Nephron progenitor cell (in vitro differentiated cells): ENCODE results near the gene PSMD13.

ENCODE experiments used
- DNase-seq: peaks from one replicate; pipeline ENCODE4 v3.0.0; 2021
- H3K27ac Mint-ChIP-seq: 2 replicates; pipeline ENCODE4 v1.8.0; 2021; ENCODE audit warnings: mild to moderate bottlenecking, moderate library complexity, mixed read lengths
- H3K27me3 Mint-ChIP-seq: 2 replicates; pipeline ENCODE4 v1.8.0; 2021; ENCODE audit warnings: mild to moderate bottlenecking, low read depth, mixed read lengths; ENCODE audit not compliant: poor library complexity
- H3K36me3 Mint-ChIP-seq: 2 replicates; pipeline ENCODE4 v1.8.0; 2021; ENCODE audit warnings: low read depth, mixed read lengths
- H3K4me1 Mint-ChIP-seq: 2 replicates; pipeline ENCODE4 v1.8.0; 2021; ENCODE audit warnings: mixed read lengths
- H3K4me3 Mint-ChIP-seq: 2 replicates; pipeline ENCODE4 v1.8.0; 2021; ENCODE audit warnings: mild to moderate bottlenecking, moderate library complexity, mixed read lengths
- H3K9me3 Mint-ChIP-seq: 2 replicates; pipeline ENCODE4 v1.8.0; 2021; ENCODE audit warnings: mild to moderate bottlenecking, moderate library complexity, mixed read lengths
- TF ChIP-seq, protein P1 (sequence below): fragments of 200-600 bp; sonication (generic); IDR thresholded peaks from 2 replicates; pipeline ENCODE4 v1.5.0; 2021; ENCODE audit warnings: antibody characterized with exemption

PSMD13 gene

DNA sequence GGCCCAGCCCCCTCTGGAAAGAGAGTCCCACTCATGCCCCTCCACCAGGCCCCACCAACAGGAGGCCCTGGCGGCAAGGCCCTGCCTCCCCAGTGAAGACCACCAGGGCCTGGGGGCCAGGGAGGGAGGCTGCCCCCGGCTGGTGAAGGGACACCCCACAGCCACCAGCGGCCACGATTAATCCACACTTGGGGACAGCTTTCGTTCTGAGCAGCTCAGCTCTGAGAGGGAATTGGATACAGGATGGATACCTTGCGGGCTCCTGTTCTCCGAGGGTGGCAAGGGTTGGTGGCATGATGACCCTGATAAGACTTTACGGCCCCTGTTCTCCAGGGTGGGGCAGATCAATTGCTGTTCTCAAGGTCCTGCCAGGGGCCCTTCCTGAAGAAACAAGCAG, 34.5 kb downstream of the PSMD13 start:
- DNase-seq, result no peak
- H3K4me1 Mint-ChIP-seq, result peaks cover 31% of the 10 kb centered on the region
- H3K9me3 Mint-ChIP-seq, result peaks cover 29% of the 10 kb centered on the region
- H3K27me3 Mint-ChIP-seq, result peaks cover 28% of the 10 kb centered on the region
- H3K4me3 Mint-ChIP-seq, result no peak overlapping the region
- TF ChIP-seq, protein P1, sequence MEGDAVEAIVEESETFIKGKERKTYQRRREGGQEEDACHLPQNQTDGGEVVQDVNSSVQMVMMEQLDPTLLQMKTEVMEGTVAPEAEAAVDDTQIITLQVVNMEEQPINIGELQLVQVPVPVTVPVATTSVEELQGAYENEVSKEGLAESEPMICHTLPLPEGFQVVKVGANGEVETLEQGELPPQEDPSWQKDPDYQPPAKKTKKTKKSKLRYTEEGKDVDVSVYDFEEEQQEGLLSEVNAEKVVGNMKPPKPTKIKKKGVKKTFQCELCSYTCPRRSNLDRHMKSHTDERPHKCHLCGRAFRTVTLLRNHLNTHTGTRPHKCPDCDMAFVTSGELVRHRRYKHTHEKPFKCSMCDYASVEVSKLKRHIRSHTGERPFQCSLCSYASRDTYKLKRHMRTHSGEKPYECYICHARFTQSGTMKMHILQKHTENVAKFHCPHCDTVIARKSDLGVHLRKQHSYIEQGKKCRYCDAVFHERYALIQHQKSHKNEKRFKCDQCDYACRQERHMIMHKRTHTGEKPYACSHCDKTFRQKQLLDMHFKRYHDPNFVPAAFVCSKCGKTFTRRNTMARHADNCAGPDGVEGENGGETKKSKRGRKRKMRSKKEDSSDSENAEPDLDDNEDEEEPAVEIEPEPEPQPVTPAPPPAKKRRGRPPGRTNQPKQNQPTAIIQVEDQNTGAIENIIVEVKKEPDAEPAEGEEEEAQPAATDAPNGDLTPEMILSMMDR, result no peak
- H3K36me3 Mint-ChIP-seq, result no peaks in the 10 kb centered on the region
- no peak overlapping the region for H3K27ac Mint-ChIP-seq

DNA sequence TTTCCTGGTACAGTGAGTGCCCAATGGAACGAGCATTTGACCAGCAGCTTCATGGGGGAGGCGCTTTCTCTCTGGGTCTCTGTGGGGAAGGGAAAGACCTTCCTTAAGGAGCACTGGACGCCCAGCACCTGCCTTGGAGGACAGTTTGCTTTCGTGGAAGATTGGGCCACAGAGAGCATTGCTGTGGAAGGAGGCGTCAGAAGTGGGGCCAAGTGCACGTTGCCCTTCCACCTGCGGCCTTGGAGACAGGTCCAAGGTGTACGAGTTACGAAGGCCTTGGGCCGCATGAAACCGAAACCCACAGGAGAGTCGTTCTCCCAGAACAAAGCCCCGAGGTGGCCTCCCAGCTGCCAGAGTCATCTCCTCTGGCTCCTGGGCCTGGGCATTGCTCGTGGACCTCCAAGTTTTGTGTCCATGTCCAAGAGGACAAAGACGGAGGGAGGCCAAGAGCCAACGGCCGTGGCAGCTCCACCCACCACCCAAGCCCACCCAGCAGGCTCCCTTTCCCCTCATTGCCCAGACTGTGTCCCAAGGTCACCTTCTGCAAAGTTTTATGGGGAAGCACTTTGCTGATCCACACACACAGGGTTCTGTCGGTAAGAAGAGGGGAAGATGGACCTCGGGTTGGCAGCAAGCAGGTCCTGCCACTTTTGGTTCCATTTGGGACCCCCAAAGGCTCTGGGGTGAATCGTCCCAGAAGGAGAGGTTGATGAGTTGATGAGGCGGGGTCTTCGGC, 35.6 kb downstream of the PSMD13 start:
- peaks cover 28% of the 10 kb centered on the region for H3K27me3 Mint-ChIP-seq
- peaks cover 30% of the 10 kb centered on the region for H3K9me3 Mint-ChIP-seq
- no peak overlapping the region for H3K27ac Mint-ChIP-seq
- DNase-seq, result no peak
- H3K4me3 Mint-ChIP-seq, result no peak overlapping the region
- TF ChIP-seq, protein P1, result no peak
- peaks cover 31% of the 10 kb centered on the region for H3K4me1 Mint-ChIP-seq
- no peaks in the 10 kb centered on the region for H3K36me3 Mint-ChIP-seq

DNA sequence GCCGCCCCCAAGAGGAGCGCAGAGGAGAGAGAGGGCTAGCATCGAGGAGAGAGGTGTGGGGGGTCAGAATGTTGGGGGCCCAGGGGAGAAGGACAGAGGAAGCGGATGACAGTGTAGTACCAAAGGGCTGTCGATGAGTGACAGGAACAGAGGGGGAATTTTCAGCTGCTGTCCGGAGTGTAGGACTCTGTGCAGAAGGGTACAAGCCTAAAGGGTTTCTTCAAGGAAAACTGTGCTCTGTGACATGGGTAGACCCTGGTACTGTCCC, 36.1 kb downstream of the PSMD13 start:
- no peak overlapping the region for H3K27ac Mint-ChIP-seq
- peaks cover 3% of the 10 kb centered on the region for H3K36me3 Mint-ChIP-seq
- H3K9me3 Mint-ChIP-seq, result peaks cover 34% of the 10 kb centered on the region
- no peak for DNase-seq
- H3K27me3 Mint-ChIP-seq, result peaks cover 27% of the 10 kb centered on the region
- TF ChIP-seq, protein P1, result no peak
- H3K4me1 Mint-ChIP-seq, result peaks cover 36% of the 10 kb centered on the region
- H3K4me3 Mint-ChIP-seq, result no peak overlapping the region

DNA sequence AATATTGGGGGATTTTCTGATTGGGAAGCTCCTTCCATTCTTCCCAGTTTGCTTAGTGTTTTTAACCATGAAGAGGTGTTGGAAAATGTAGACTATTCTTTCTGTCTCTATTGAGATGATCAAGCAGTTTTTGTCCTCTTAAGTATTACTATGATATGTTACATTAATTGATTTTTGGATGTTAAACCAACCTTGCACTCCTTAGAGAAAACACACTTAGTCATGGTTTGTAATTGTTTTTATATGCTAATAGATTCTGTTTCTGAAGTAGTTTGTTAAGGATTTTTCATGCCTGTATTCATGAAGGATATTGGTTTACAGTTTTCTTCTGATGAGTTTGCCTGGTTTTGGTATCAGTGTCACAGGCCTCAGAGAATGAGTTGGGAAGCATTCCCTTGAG, 39.4 kb downstream of the PSMD13 start:
- Mint-ChIP-seq H3K9me3 (peaks cover 29% of the 10 kb centered on the region), H3K27ac (no peak overlapping the region), H3K27me3 (peaks cover 12% of the 10 kb centered on the region), H3K36me3 (peaks cover 3% of the 10 kb centered on the region), H3K4me1 (peaks cover 21% of the 10 kb centered on the region), H3K4me3 (no peak overlapping the region)
- TF ChIP-seq, protein P1, result no peak
- no peak for DNase-seq

DNA sequence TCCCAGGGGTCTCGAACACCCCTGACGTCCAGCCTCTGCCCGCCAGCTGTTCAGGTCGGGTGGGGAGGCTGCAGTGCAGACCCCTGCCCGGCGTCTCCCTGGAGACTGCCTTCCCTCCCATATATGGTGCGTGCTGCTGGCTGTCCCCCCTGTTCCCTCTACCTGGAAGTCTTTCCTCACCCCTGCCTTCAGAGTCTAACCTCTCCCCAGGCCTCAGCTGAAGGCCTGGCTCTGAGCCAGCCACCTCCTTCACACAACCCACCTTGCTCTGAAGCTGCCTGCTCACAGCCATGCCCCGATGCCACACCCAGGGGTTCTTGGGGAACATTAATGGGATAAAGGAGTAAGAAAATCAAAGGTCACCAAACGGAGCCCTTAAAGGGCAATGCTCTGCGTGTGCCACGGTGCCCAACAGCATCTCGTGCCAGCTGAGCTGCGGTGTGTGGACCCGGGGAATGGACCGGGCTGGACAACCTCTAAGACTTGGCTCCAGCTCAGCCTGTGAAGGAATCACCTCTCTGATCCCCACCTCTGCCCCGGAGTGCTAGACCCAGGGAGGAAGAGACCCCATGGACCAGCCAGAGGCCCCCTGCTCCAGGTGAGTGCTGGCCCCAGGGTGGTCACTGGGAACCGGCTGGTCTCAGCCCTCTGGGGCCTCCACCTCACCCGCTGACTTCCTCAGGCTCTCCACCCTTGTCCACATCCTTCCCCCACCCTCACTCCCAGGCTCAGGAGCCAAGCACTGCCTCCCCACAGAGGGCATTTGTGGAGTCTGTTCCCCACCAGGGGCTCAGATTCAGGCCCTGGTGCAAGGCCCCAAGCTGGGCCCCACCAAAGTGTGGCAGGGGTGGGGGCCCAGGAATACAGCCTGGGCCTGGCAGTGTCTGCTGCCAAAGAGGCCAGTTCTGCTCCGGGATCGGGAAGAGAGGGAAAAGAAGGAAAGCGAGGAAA, 41.5 kb downstream of the PSMD13 start, which contains the start of gene NLRP6:
NLRP6 (plus strand) TSS at position 407 of the 951 bp plus-strand sequence; CDS start at position 570, 163 bp downstream.
- DNase-seq, result no peak
- Mint-ChIP-seq H3K4me3 (no peak within 1 kb of the TSS), H3K27ac (no peak within 1 kb of the TSS), H3K9me3 (peaks cover 29% of the 10 kb centered on the region), H3K4me1 (peaks cover 30% of the 10 kb centered on the region), H3K36me3 (peaks cover 3% of the 10 kb centered on the region), H3K27me3 (peaks cover 2% of the 10 kb centered on the region)
- TF ChIP-seq, protein P1, result no peak
